WTC11 (cell line): ENCODE data around the gene KRTAP20-2. TPM values are rescaled to one million over a fixed set of nuclear protein-coding genes. Genes with fewer than 3 reads are reported as not detected.

ENCODE experiments used
- ATAC-seq: fragments of 200-7000 bp; cut with Tn5 transposase; 2 replicates; pipeline ENCODE4 v1.10.0; 2021; ENCODE audit warnings: mild to moderate bottlenecking, moderate library complexity
- CTCF ChIA-PET: fragments of 300-600 bp; sonication (Branson Sonifier 250); formaldehyde crosslinking; loops from one replicate; lab custom pipeline; 2021; ENCODE audit warnings: antibody characterized with exemption; lab: Charles Lee
- POLR2A ChIA-PET: fragments of 350-600 bp; sonication (Branson Sonifier 250); formaldehyde crosslinking; loops from one replicate; lab custom pipeline; 2021; ENCODE audit warnings: antibody characterized with exemption; lab: Charles Lee
- DNase-seq: peaks from one replicate; pipeline ENCODE4 v3.0.0; 2021; ENCODE audit warnings: low spot score
- H3K27ac Mint-ChIP-seq: 2 replicates; pipeline ENCODE4 v1.8.0; 2021; ENCODE audit warnings: mixed read lengths
- H3K27me3 Mint-ChIP-seq: 2 replicates; pipeline ENCODE4 v1.8.0; 2021; ENCODE audit warnings: low read depth, mild to moderate bottlenecking, moderate library complexity, mixed read lengths
- H3K36me3 Mint-ChIP-seq: 2 replicates; pipeline ENCODE4 v1.8.0; 2021; ENCODE audit warnings: mixed read lengths
- H3K4me1 Mint-ChIP-seq: 2 replicates; pipeline ENCODE4 v1.8.0; 2022; ENCODE audit warnings: mixed read lengths
- H3K4me3 Mint-ChIP-seq: 2 replicates; pipeline ENCODE4 v1.8.0; 2021; ENCODE audit warnings: mild to moderate bottlenecking, moderate library complexity, mixed read lengths
- H3K9me3 Mint-ChIP-seq: 2 replicates; pipeline ENCODE4 v1.8.0; 2021; ENCODE audit warnings: mixed read lengths
- ARID4B ChIP-seq: sonication (generic); formaldehyde crosslinking; IDR thresholded peaks from 2 replicates; pipeline ENCODE4 v1.8.0; 2023; ENCODE audit warnings: missing genetic modification reagents, mild to moderate bottlenecking, borderline replicate concordance
- CREM ChIP-seq: sonication (generic); formaldehyde crosslinking; IDR thresholded peaks from 2 replicates; pipeline ENCODE4 v1.8.1; 2022; ENCODE audit warnings: mild to moderate bottlenecking, missing genetic modification reagents, moderate library complexity
- CTCF ChIP-seq: fragments of 200-600 bp; IDR thresholded peaks from 2 replicates; pipeline ENCODE4 v1.8.0; 2022; ENCODE audit warnings: antibody characterized with exemption
- E2F4 ChIP-seq: sonication (generic); formaldehyde crosslinking; IDR thresholded peaks from 2 replicates; pipeline ENCODE4 v1.8.1; 2022; ENCODE audit warnings: low read depth, mild to moderate bottlenecking, moderate library complexity, missing genetic modification reagents, borderline replicate concordance
- E2F5 ChIP-seq: sonication (generic); formaldehyde crosslinking; IDR thresholded peaks from 2 replicates; pipeline ENCODE4 v1.8.1; 2022; ENCODE audit warnings: mild to moderate bottlenecking, moderate library complexity, missing genetic modification reagents
- FOXP4 ChIP-seq: sonication (generic); formaldehyde crosslinking; IDR thresholded peaks from 2 replicates; pipeline ENCODE4 v1.8.0; 2022; ENCODE audit warnings: mild to moderate bottlenecking, missing genetic modification reagents
- GRHL2 ChIP-seq: fragments of 250-450 bp; sonication (Bioruptor Pico); IDR thresholded peaks from 2 replicates; pipeline ENCODE4 v1.8.0; 2022; ENCODE audit warnings: mild to moderate bottlenecking, moderate library complexity; ENCODE audit not compliant: insufficient replicate concordance, severe bottlenecking
- GTF2I ChIP-seq: fragments of 250-450 bp; sonication (Bioruptor Pico); conservative IDR thresholded peaks from 2 replicates; pipeline ENCODE4 v1.4.0; 2021; ENCODE audit warnings: mild to moderate bottlenecking
- IRF2 ChIP-seq: sonication (generic); formaldehyde crosslinking; IDR thresholded peaks from 2 replicates; pipeline ENCODE4 v1.8.0; 2022; ENCODE audit warnings: low read depth, missing genetic modification reagents, borderline replicate concordance
- MXD4 ChIP-seq: fragments of 250-450 bp; sonication (Bioruptor Pico); IDR thresholded peaks from 2 replicates; pipeline ENCODE4 v1.8.0; 2021; ENCODE audit warnings: mild to moderate bottlenecking, moderate library complexity, borderline replicate concordance
- NFE2L1 ChIP-seq: sonication (generic); formaldehyde crosslinking; IDR thresholded peaks from 2 replicates; pipeline ENCODE4 v1.8.1; 2023; ENCODE audit warnings: missing genetic modification reagents
- NFYB ChIP-seq: sonication (generic); formaldehyde crosslinking; conservative IDR thresholded peaks from 2 replicates; pipeline ENCODE4 v1.8.0; 2022; ENCODE audit warnings: low read depth, missing genetic modification reagents
- NR3C1 ChIP-seq: sonication (generic); formaldehyde crosslinking; conservative IDR thresholded peaks from 2 replicates; pipeline ENCODE4 v1.8.1; 2023; ENCODE audit warnings: low read depth, mild to moderate bottlenecking, missing genetic modification reagents
- RELA ChIP-seq: sonication (generic); formaldehyde crosslinking; IDR thresholded peaks from 2 replicates; pipeline ENCODE4 v1.8.1; 2022; ENCODE audit warnings: missing genetic modification reagents, mild to moderate bottlenecking, borderline replicate concordance
- RORB ChIP-seq: fragments of 250-450 bp; sonication (Bioruptor Pico); IDR thresholded peaks from 2 replicates; pipeline ENCODE4 v1.9.0; 2021; ENCODE audit warnings: mild to moderate bottlenecking
- TEAD1 ChIP-seq: sonication (generic); formaldehyde crosslinking; IDR thresholded peaks from 2 replicates; pipeline ENCODE4 v1.8.0; 2022; ENCODE audit warnings: mild to moderate bottlenecking, missing genetic modification reagents
- ZMAT4 ChIP-seq: fragments of 250-450 bp; sonication (Bioruptor Pico); IDR thresholded peaks from 2 replicates; pipeline ENCODE4 v1.9.0; 2021; ENCODE audit warnings: mild to moderate bottlenecking
- ZNF121 ChIP-seq: sonication (generic); formaldehyde crosslinking; IDR thresholded peaks from 2 replicates; pipeline ENCODE4 v1.8.0; 2023; ENCODE audit warnings: missing genetic modification reagents
- ZNF512 ChIP-seq: sonication (generic); formaldehyde crosslinking; IDR thresholded peaks from 2 replicates; pipeline ENCODE4 v1.8.1; 2022; ENCODE audit warnings: missing genetic modification reagents, borderline replicate concordance
- total RNA-seq: library from RNA; stranded (reverse); gene quantifications from 3 replicates; pipeline ENCODE4 v1.2.3, GENCODE V29; 2021

Gene KRTAP20-2
- total RNA-seq, 1 experiment from 2014 or later = not detected

- DNase-seq (no peak), ATAC-seq (no peak)
- H3K4me1 Mint-ChIP-seq = no peaks in the 10 kb centered on the region
- H3K4me3 Mint-ChIP-seq = no peak within 1 kb of the TSS
- H3K9me3 Mint-ChIP-seq = peaks cover 7% of the 10 kb centered on the region; the same call in 1 of the 2 replicates
- no peak within 1 kb of the TSS for H3K27ac Mint-ChIP-seq
- H3K27me3 Mint-ChIP-seq = no peaks in the 10 kb centered on the region
- ChIA-PET CTCF (no interaction called here), POLR2A (no interaction called here)
- H3K36me3 Mint-ChIP-seq = no peaks in the 10 kb centered on the region
- TF ChIP-seq ZMAT4 (CRISPR knock-in tag) (no peak), FOXP4 (CRISPR knock-in tag) (no peak), ZNF121 (CRISPR knock-in tag) (no peak), ARID4B (no peak), IRF2 (CRISPR knock-in tag) (no peak), NFYB (CRISPR knock-in tag) (no peak), MXD4 (CRISPR knock-in tag) (no peak), TEAD1 (CRISPR knock-in tag) (no peak), CTCF (no peak), CREM (CRISPR knock-in tag) (no peak), GTF2I (no peak)
Observed at GRCh38 chr21:30642564-30642963, 7.6 kb downstream of the KRTAP20-2 start, which contains the start of gene KRTAP20-3. Gene KRTAP20-3 (plus strand): TSS chr21:30642864.

GRCh38 chr21:30646904-30647414 is 12.0 kb downstream of the KRTAP20-2 start:
- Mint-ChIP-seq H3K27me3 (no peaks in the 10 kb centered on the region; the same call in 1 of the 2 replicates), H3K9me3 (no peaks in the 10 kb centered on the region), H3K27ac (no peak overlapping the region), H3K36me3 (no peaks in the 10 kb centered on the region), H3K4me1 (no peaks in the 10 kb centered on the region), H3K4me3 (no peak overlapping the region)
- ChIA-PET POLR2A (no interaction called here), CTCF (no interaction called here)
- no peak for DNase-seq
- no peak for ATAC-seq
- TF ChIP-seq NFYB (CRISPR knock-in tag) (no peak), E2F5 (CRISPR knock-in tag) (no peak), GRHL2 (CRISPR knock-in tag) (no peak), E2F4 (no peak), RORB (CRISPR knock-in tag) (no peak), NFE2L1 (CRISPR knock-in tag) (no peak), NR3C1 (CRISPR knock-in tag) (no peak), ZNF512 (CRISPR knock-in tag) (no peak), RELA (CRISPR knock-in tag) (no peak)
